Prostate gland (tissue), 2 donors: ENCODE measurements around the gene PRDM13. TPM values are rescaled to one million over a fixed set of nuclear protein-coding genes. Genes with fewer than 3 reads are reported as not detected.
"Not testable (repeated sequence)": the region's sequence is repeated elsewhere in the genome, so short reads cannot be mapped to it uniquely, and the experiment has no call there.

ENCODE experiments used
- DNase-seq: peaks from one replicate; pipeline ENCODE4 v3.0.0-alpha.2; 2019; ENCODE audit warnings: low spot score
- H3K27ac ChIP-seq, 2 donors: fragments of 200-600 bp; sonication (generic); 2 replicates each; pipeline ENCODE4 v1.5.1; 2017 to 2019
- H3K27me3 ChIP-seq: fragments of 200-600 bp; sonication (generic); replicated peaks from 2 replicates; pipeline ENCODE4 v1.5.1; 2019; ENCODE audit not compliant: insufficient read depth
- H3K36me3 ChIP-seq, 2 donors: fragments of 200-600 bp; sonication (generic); 1 replicate in 1 of 2; 2 replicates in 1 of 2; pipeline versions ENCODE4 v1.5.1 to v1.8.1; 2017 to 2019
- H3K4me1 ChIP-seq: fragments of 200-600 bp; sonication (generic); replicated peaks from 2 replicates; pipeline ENCODE4 v1.5.1; 2019
- H3K4me3 ChIP-seq, 2 donors: fragments of 200-600 bp; sonication (generic); 2 replicates each; pipeline ENCODE4 v1.5.1; 2017 to 2019
- H3K9me3 ChIP-seq: fragments of 200-600 bp; sonication (generic); 2 replicates; pipeline ENCODE4 v1.5.1; 2017
- CTCF ChIP-seq, 4 experiments: fragments of 200-600 bp in 2 of 4; fragments of 450-650 bp in 2 of 4; sonication (generic) in 2 of 4; IDR thresholded peaks; 1 replicate in 3 of 4; 2 replicates in 1 of 4; pipeline ENCODE4 v1.5.1; 2016 to 2019; ENCODE audit warnings: antibody characterized with exemption in 4 of 4, mild to moderate bottlenecking in 2 of 4, moderate library complexity in 2 of 4
- POLR2A ChIP-seq: fragments of 450-650 bp; IDR thresholded peaks from one replicate; pipeline ENCODE4 v1.6.1; 2016; ENCODE audit warnings: antibody characterized with exemption, mild to moderate bottlenecking
- POLR2AphosphoS5 ChIP-seq: sonication (generic); formaldehyde crosslinking; IDR thresholded peaks from one replicate; pipeline ENCODE4 v1.6.1; 2017; ENCODE audit warnings: antibody characterized with exemption
- WGBS: methylation state at CpG from one replicate; pipeline ENCODE4 v1.1.5; 2018; 5-methylcytosine and 5-hydroxymethylcytosine counted together
- intact Hi-C: fragments of 100-400 bp; cut with DNase I; formaldehyde crosslinking; loops from one replicate; pipeline ENCODE4 v1.14.2; 2022
- total RNA-seq, 2 donors: library from RNA; depleted of rRNA; stranded (reverse); fragments of >200 nt; gene quantifications; one replicate each; pipeline ENCODE4 v1.1.0, GENCODE V29; 2016

The PRDM13 gene
- total RNA-seq, 2 donors from 2014 or later, result 0.74 TPM; not detected in 1

GRCh38 chr6:99629293-99629692, 22.7 kb downstream of the PRDM13 start:
- intact Hi-C loops, result no loop called here
- Histone ChIP-seq H3K36me3 (no peaks in the 10 kb centered on the region), H3K4me3 (no peak overlapping the region), H3K27me3 (no peaks in the 10 kb centered on the region), H3K9me3 (no peaks in the 10 kb centered on the region), H3K27ac (no peak overlapping the region), H3K4me1 (no peaks in the 10 kb centered on the region)
- no peak for DNase-seq
- WGBS, result 72% methylated on average over 3 of the region's 3 CpGs
- no peak for TF ChIP-seq CTCF (IDR thresholded peaks at IDR 0.05)
- TF ChIP-seq POLR2AphosphoS5, result no peak
- no peak for TF ChIP-seq POLR2A

- Histone ChIP-seq H3K27me3 (no peaks in the 10 kb centered on the region), H3K36me3 (no peaks in the 10 kb centered on the region), H3K4me1 (no peaks in the 10 kb centered on the region), H3K4me3 (no peak overlapping the region), H3K9me3 (no peaks in the 10 kb centered on the region), H3K27ac (no peak overlapping the region)
- DNase-seq, result no peak
- WGBS, result 54% methylated on average over 1 of the region's 1 CpG
- intact Hi-C loops, result no loop called here
- TF ChIP-seq POLR2A (no peak), POLR2AphosphoS5 (no peak), CTCF (IDR thresholded peaks at IDR 0.05) (no peak)
Measured at GRCh38 chr6:99637629-99638028, 31.0 kb downstream of the PRDM13 start.

- H3K27me3 ChIP-seq, H3K27ac ChIP-seq, H3K9me3 ChIP-seq, intact Hi-C loops, H3K4me1 ChIP-seq, DNase-seq, H3K4me3 ChIP-seq, H3K36me3 ChIP-seq: not testable (repeated sequence)
- WGBS, result 89% methylated on average over 1 of the region's 1 CpG
Measured at GRCh38 chr6:99638358-99638757, 31.7 kb downstream of the PRDM13 start.

- H3K27me3 ChIP-seq, result no peaks in the 10 kb centered on the region
- no peaks in the 10 kb centered on the region for H3K9me3 ChIP-seq
- H3K36me3 ChIP-seq, result no peaks in the 10 kb centered on the region
- WGBS, result 12% methylated on average over 2 of the region's 2 CpGs
- no peak for DNase-seq
- TF ChIP-seq POLR2AphosphoS5 (no peak), POLR2A (no peak), CTCF (IDR thresholded peaks at IDR 0.05) (no peak)
- no peak overlapping the region for H3K4me3 ChIP-seq
- H3K4me1 ChIP-seq, result no peaks in the 10 kb centered on the region
- intact Hi-C loops, result no loop called here
- H3K27ac ChIP-seq, result no peak overlapping the region
Measured at GRCh38 chr6:99641270-99641669, 34.6 kb downstream of the PRDM13 start.

- WGBS, result 67% methylated on average over 6 of the region's 6 CpGs
- Histone ChIP-seq H3K27ac (no peak overlapping the region), H3K4me3 (no peak overlapping the region), H3K27me3 (no peaks in the 10 kb centered on the region), H3K36me3 (no peaks in the 10 kb centered on the region), H3K4me1 (no peaks in the 10 kb centered on the region), H3K9me3 (no peaks in the 10 kb centered on the region)
- TF ChIP-seq POLR2A, result no peak
- TF ChIP-seq POLR2AphosphoS5, result no peak
- no peak for TF ChIP-seq CTCF (IDR thresholded peaks at IDR 0.05)
- DNase-seq, result no peak
- intact Hi-C loops, result no loop called here
Measured at GRCh38 chr6:99645986-99646385, 39.4 kb downstream of the PRDM13 start.

GRCh38 chr6:99650091-99650571, 43.5 kb downstream of the PRDM13 start:
- WGBS, result 94% methylated on average over 15 of the region's 42 CpGs
- H3K4me3 ChIP-seq, H3K27ac ChIP-seq, H3K36me3 ChIP-seq, intact Hi-C loops, H3K27me3 ChIP-seq, H3K4me1 ChIP-seq, DNase-seq, H3K9me3 ChIP-seq: not testable (repeated sequence)
